ENCODE results near the gene TBL3. TPM values are rescaled to one million over a fixed set of nuclear protein-coding genes. Genes with fewer than 3 reads are reported as not detected.

TBL3 gene
- total and polyA plus RNA-seq, 2 of the 8 experiments (the other 6 are each of a cell fraction or from before 2014, with no cell fraction given) = 65.8 to 137 TPM

DNA sequence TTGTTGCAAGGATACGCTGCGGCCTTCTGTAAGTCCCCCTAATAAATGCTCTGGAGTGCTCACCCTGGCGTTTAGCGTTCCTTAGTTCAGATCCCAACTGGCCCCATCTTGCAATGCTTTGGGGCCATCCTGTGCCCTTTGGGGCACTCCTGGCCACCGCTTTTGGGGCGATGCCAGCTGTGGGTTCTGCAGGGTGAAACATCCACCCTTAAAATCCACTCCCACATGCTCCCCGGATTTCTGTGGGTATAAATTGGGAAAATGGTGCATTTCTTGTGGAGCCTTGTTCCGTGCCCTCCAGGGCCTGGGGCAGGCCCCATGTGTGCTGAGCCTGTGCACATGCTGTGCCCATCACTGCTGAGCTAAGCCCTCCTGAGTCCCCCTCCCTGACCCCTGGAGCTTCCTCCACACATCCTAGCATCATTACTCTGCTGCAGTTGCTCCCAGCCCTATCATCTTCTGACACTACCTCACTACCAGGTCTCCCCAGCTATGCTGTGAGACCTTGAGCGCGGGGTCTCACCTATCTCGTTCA is 34.8 kb upstream of the TBL3 start:
- no peak overlapping the region for H3K4me2 ChIP-seq (ENCODE audit: insufficient read depth in 1 of 2, low read depth in 2 of 2, low read length in 2 of 2)
- peaks cover 0 to 5% (median 3%) of the 10 kb centered on the region in 4 experiments; a peak in 4 of 7 replicates for H3K4me1 ChIP-seq (replicated peaks in 1 of 4; ENCODE audit: control insufficient read depth in 3 of 4, insufficient read depth in 4 of 4, low read length in 3 of 4)
- no peaks in the 10 kb centered on the region for H3K23me2 ChIP-seq (ENCODE audit: low read depth, low read length)
- H3K9me3 ChIP-seq (ENCODE audit: insufficient read depth in 2 of 2, low read depth in 1 of 2, low read length in 1 of 2) = no peaks in the 10 kb centered on the region
- no peak overlapping the region for H3K4ac ChIP-seq (replicated peaks; ENCODE audit: insufficient read length, low read depth, low read length)
- no peak overlapping the region for H2AFZ ChIP-seq (ENCODE audit: low read length)
- no peak overlapping the region for H2AK5ac ChIP-seq (ENCODE audit: low read depth, low read length)
- no peak overlapping the region for H4K91ac ChIP-seq (replicated peaks; ENCODE audit: insufficient read length, low read length)
- H3K27ac ChIP-seq (ENCODE audit: low read depth, low read length) = no peak overlapping the region
- H4K20me1 ChIP-seq (replicated peaks in 1 of 2; ENCODE audit: control insufficient read depth in 1 of 2, insufficient read depth in 2 of 2, low read length in 2 of 2) = peaks cover 0 to 4% of the 10 kb centered on the region in 2 experiments
- H2BK15ac ChIP-seq (ENCODE audit: low read length) = no peak overlapping the region
- H4K8ac ChIP-seq (ENCODE audit: extremely low read depth, insufficient read depth, low read length) = no peak overlapping the region
- CTCF ChIA-PET (ENCODE audit: partially characterized antibody) = interaction anchor here (0.6 to 0.7 kb wide), 2 partner anchors 191 to 1866 kb away, joined by 3 to 5 read pairs; no protein-coding TSS in a partner anchor
- H3K4me3 ChIP-seq (ENCODE audit: extremely low read depth in 1 of 4, insufficient read depth in 2 of 4, low read depth in 3 of 4, low read length in 4 of 4) = no peak overlapping the region
- H3K79me1 ChIP-seq (ENCODE audit: low read depth, low read length) = no peaks in the 10 kb centered on the region
- DNase-seq (ENCODE audit: low read depth in 1 of 2, low spot score in 2 of 2) (no peak), FAIRE-seq (no peak)
- H2BK12ac ChIP-seq (ENCODE audit: low read depth, low read length) = no peak overlapping the region
- no peak overlapping the region for H2BK120ac ChIP-seq (replicated peaks; ENCODE audit: low read depth, low read length)
- no peak overlapping the region for H2BK5ac ChIP-seq (ENCODE audit: low read depth, low read length)
- H3K18ac ChIP-seq (ENCODE audit: extremely low read depth, low read length) = no peak overlapping the region
- no peak overlapping the region for H3K9ac ChIP-seq (replicated peaks in 1 of 4; ENCODE audit: extremely low read depth in 1 of 4, low read depth in 3 of 4, low read length in 3 of 4)
- no peak overlapping the region for H2BK20ac ChIP-seq (ENCODE audit: low read length)
- H3K79me2 ChIP-seq (ENCODE audit: control insufficient read depth in 1 of 2, insufficient read depth in 2 of 2, low read length in 2 of 2) = no peaks in the 10 kb centered on the region
- 92% methylated on average over 11 of the region's 11 CpGs; no CpG with 5 or more reads in 1 of the 2 experiments for WGBS, 2 experiments (ENCODE audit: extremely low coverage in 1 of 2, insufficient coverage in 1 of 2, insufficient read length in 1 of 2, insufficient replicate concordance in 2 of 2, low coverage in 1 of 2, low lambda C conversion rate in 2 of 2, missing lambda C conversion rate in 1 of 2)
- no peak overlapping the region for H3K56ac ChIP-seq (replicated peaks; ENCODE audit: insufficient read length, low read depth, low read length)
- no peak overlapping the region for H4K5ac ChIP-seq (ENCODE audit: insufficient read length, low read depth, low read length)
- peaks cover 4 to 12% (median 8%) of the 10 kb centered on the region in 4 experiments; a peak in 5 of 8 replicates for H3K36me3 ChIP-seq (ENCODE audit: control insufficient read depth in 2 of 4, insufficient read depth in 4 of 4, low read length in 3 of 4)
- no peak overlapping the region for H3K23ac ChIP-seq (ENCODE audit: insufficient read length)
- H3K14ac ChIP-seq (ENCODE audit: insufficient read length) = no peak overlapping the region
- POLR2A ChIA-PET (ENCODE audit: partially characterized antibody) = interaction anchor here (0.6 kb wide), 1 partner anchor 121 kb away, joined by 3 read pairs; no protein-coding TSS in a partner anchor
- TF ChIP-seq KDM4A (IDR thresholded peaks at IDR 0.05; ENCODE audit: low read depth, low read length, severe bottlenecking) (no peak), TAF7 (optimal IDR thresholded peaks at IDR 0.05; ENCODE audit: borderline replicate concordance, low read depth, low read length) (no peak), KDM5A (IDR thresholded peaks at IDR 0.05; ENCODE audit: low read length) (no peak), SIX5 (IDR thresholded peaks at IDR 0.05; ENCODE audit: low read depth, low read length) (no peak)
- H3K27me3 ChIP-seq (replicated peaks in 1 of 4; ENCODE audit: control insufficient read depth in 3 of 4, extremely low read depth in 1 of 4, insufficient read depth in 3 of 4, low read length in 3 of 4) = no peaks in the 10 kb centered on the region

Measured in H1 (cell line).